ENCODE data around the gene SCNN1A.

Gene SCNN1A

DNA sequence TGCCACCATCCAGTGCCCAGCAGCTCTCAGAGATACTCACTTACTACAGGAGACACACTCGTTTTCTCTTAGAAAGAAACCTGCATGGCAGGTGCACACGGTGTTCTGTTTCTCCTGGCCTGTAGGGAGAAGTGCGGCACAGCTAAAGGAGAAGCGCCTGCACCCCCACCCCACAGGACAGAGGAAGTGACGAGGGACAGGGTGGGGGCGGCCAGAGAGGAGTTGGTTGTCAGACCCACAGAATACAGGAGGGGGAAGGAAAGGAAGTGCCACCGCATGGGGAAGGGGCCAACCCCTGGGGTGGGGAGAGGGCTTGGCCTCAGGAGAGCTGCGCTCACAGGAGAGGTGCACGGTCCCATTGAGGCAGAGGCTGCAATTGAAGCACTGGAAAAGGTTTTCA, 42.3 kb downstream of the SCNN1A start:
- H3K27me3 Mint-ChIP-seq = no peaks in the 10 kb centered on the region
- peaks cover 31% of the 10 kb centered on the region for H3K4me1 Mint-ChIP-seq (ENCODE audit: low read depth)
- peak overlapping the region; percentile 11 for H3K4me3 Mint-ChIP-seq
- H3K9me3 Mint-ChIP-seq = no peaks in the 10 kb centered on the region
- no peaks in the 10 kb centered on the region for H3K36me3 Mint-ChIP-seq (ENCODE audit: low read depth)
- intact Hi-C loops (cut with micrococcal nuclease) = no loop called here
- no peak overlapping the region for H3K27ac Mint-ChIP-seq

DNA sequence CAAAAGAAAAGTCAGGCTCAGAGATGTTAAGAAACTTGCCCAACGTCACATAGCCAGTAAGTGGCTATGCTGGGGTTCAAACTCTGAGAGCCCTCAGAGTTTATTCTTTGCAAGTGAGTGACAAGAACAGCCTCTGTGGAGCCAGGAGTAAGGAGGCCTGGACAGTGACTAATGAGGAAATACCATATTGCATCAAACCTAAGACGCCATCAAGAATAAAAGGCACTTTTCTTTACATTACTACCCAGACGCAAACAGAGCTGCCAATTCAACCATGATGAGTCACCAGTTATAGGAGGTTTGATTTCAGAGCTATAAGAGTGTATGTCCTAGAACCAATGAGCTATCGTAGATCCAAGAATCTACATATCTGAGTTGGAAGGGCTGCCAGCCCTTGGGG, 42.9 kb downstream of the SCNN1A start:
- intact Hi-C loops (cut with micrococcal nuclease) = no loop called here
- H3K36me3 Mint-ChIP-seq (ENCODE audit: low read depth) = no peaks in the 10 kb centered on the region
- no peak overlapping the region for H3K4me3 Mint-ChIP-seq
- no peaks in the 10 kb centered on the region for H3K9me3 Mint-ChIP-seq
- peaks cover 37% of the 10 kb centered on the region for H3K4me1 Mint-ChIP-seq (ENCODE audit: low read depth)
- H3K27ac Mint-ChIP-seq = no peak overlapping the region
- H3K27me3 Mint-ChIP-seq = no peaks in the 10 kb centered on the region

DNA sequence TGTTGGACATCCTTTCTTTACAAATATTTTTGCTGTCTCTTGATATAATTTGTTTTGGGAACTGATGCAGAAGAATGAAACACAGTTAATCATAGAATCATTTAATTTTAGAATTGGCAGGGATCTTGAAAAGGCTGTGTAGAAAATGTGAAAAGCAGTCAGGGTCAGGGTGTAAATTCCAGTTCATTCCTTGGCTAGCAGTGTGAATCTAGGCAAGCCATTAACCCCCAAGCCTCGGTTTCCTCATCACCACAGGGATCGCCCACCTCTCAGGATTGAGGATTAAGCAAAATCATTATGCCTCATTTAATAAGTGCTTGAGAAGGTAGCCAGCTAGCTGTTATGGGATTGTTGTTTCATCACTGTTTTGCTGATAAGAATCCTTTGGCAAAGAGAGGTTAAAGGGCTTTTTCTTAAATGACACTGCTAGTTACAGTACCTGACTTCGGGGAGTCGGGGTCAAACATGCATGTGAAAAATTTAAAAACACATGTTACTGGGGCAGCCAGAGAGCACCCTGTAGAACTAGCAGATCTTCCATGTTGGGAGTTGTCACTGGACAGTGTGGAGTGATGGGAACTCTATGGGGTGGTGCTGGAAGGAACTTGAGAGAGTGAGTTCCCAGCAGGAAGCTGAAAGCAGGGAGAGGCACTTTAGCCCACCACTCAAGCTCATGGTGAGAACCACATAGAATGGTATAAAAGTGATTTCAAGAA, 44.2 kb downstream of the SCNN1A start:
- intact Hi-C loops (cut with micrococcal nuclease) = no loop called here

DNA sequence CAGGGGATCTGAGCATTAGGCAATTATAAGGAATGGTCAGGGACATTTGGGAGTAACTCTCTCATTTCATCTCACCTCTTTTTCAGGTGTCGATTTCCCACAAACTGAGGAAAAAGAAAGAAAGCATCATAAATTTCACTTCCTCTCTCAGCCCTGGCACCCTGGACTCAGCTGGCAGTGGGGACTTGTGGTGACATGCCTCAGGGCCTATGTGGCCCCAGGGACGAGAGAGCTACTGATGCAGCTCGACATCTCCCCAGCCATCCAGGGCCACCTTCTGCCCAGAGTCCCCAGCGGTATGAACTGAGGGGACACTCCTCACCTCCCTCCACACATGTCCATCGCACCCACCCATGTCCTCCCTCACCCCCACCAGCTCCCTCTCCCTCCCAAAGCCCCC, 45.2 kb downstream of the SCNN1A start:
- peaks cover 6% of the 10 kb centered on the region for H3K36me3 Mint-ChIP-seq (ENCODE audit: low read depth)
- no peaks in the 10 kb centered on the region for H3K9me3 Mint-ChIP-seq
- H3K27me3 Mint-ChIP-seq = no peaks in the 10 kb centered on the region
- H3K4me3 Mint-ChIP-seq = no peak overlapping the region
- H3K4me1 Mint-ChIP-seq (ENCODE audit: low read depth) = peaks cover 58% of the 10 kb centered on the region
- intact Hi-C loops (cut with micrococcal nuclease) = no loop called here
- no peak overlapping the region for H3K27ac Mint-ChIP-seq

More for the DNA sequence above, 44.2 kb downstream of the SCNN1A start:
- Mint-ChIP-seq H3K27me3 (no peaks in the 10 kb centered on the region), H3K36me3 (ENCODE audit: low read depth) (no peaks in the 10 kb centered on the region), H3K4me3 (no peak overlapping the region), H3K4me1 (ENCODE audit: low read depth) (peaks cover 50% of the 10 kb centered on the region), H3K27ac (no peak overlapping the region), H3K9me3 (no peaks in the 10 kb centered on the region)

DNA sequence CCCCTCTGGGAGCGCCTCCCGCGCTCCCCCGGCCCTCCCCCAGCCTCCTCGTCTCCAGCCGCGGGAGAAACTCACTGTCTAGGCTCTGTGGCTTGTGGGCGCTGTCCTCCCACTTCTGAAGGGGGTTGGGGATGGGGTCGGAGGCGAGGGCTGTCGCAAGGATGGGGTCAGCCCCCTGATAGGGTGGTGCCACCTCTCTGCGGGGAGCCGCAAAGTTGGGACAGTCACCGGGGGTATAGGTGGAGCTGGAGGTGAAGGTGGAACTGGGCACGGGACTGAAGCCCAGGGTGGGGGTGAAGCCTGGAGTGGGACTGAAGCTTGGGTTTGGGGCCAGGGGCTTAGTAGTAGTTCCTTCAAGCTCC, 45.7 kb downstream of the SCNN1A start:
- Mint-ChIP-seq H3K4me1 (ENCODE audit: low read depth) (peaks cover 63% of the 10 kb centered on the region), H3K4me3 (no peak overlapping the region), H3K27me3 (no peaks in the 10 kb centered on the region), H3K9me3 (no peaks in the 10 kb centered on the region), H3K36me3 (ENCODE audit: low read depth) (peaks cover 12% of the 10 kb centered on the region), H3K27ac (no peak overlapping the region)
- intact Hi-C loops (cut with micrococcal nuclease) = loop anchor here (5.0 kb wide), 1 partner anchor 33 kb away; no protein-coding TSS in a partner anchor

DNA sequence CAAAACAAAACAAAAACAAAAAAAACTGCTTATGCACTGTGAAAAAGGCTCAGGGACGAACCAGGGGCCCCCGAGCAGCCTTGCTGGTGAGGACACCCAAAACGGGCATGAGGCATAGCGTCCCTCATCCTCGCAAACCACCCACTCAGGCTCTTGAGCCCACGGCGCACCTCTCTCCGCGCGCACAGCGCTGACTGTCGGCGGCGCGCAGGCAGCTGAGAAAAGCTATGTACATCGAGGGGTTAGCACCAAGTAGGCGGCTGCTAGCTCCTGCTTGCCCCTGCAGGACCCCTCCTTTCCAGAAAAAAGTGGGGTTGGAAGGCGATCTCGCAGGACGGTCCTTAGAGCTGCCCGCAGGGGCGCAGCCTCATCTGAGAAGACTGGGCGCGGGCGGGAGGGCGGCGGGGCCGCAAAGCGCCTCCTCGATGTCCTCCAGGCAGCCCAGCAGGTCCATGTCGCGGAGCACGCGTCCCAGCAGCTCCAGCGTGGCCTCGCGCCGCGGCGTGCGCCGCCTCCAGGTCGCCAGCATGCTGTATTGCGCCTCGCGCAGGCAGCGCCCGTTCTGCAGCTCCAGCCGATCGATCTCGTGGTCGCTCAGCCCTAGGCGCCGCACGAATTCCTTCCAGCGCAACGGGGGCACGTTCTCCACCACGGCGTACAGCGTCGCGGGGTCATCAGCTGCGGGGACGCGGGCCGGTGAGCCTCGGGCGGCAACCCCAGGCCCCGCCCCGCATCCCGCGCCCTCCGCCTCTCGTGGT, 46.2 kb downstream of the SCNN1A start:
- peaks cover 17% of the 10 kb centered on the region for H3K36me3 Mint-ChIP-seq (ENCODE audit: low read depth)
- H3K4me3 Mint-ChIP-seq = no peak overlapping the region
- peaks cover 68% of the 10 kb centered on the region for H3K4me1 Mint-ChIP-seq (ENCODE audit: low read depth)
- intact Hi-C loops (cut with micrococcal nuclease) = loop anchor here (5.0 kb wide), 1 partner anchor 33 kb away; no protein-coding TSS in a partner anchor
- H3K9me3 Mint-ChIP-seq = no peaks in the 10 kb centered on the region
- H3K27ac Mint-ChIP-seq = no peak overlapping the region
- no peaks in the 10 kb centered on the region for H3K27me3 Mint-ChIP-seq

DNA sequence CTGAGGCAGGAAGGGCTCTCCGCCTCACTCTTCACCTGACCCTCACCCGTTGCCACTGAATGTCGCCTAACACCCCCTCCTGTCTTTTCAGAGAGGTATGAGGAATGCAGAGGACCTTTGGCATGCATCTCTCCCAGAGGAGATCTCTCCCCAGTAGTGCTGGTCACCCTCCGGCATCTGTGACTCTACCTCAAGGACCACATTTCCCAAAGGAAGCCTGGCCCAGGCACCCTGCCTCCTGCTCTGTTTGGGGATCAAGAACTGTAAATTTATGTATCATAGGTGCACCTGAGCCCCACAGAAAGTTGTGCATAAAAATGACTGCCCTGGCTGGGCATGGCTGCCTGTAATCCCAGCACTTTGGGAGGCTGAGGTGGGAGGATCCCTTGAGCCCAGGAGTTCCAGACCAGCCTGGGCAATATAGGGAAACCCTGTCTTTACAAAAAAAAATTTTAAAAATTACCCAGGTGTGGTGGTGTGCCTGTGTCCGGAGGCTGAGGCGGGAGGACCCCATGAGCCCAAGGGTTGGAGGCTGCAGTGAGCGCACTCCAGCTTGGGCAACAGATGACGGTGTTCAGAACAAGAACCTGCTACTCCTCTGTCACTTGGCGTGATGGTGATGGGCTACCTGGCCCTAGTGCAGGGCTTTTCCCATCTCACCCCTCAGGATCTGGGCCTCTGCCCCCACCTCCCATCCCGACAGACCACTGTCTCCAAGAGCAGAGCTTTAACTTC, 47.2 kb downstream of the SCNN1A start:
- no peak overlapping the region for H3K27ac Mint-ChIP-seq
- peaks cover 18% of the 10 kb centered on the region for H3K36me3 Mint-ChIP-seq (ENCODE audit: low read depth)
- no peaks in the 10 kb centered on the region for H3K27me3 Mint-ChIP-seq
- no peak overlapping the region for H3K4me3 Mint-ChIP-seq
- no peaks in the 10 kb centered on the region for H3K9me3 Mint-ChIP-seq
- intact Hi-C loops (cut with micrococcal nuclease) = loop anchor here (5.0 kb wide), 1 partner anchor 34 kb away; no protein-coding TSS in a partner anchor
- peaks cover 77% of the 10 kb centered on the region for H3K4me1 Mint-ChIP-seq (ENCODE audit: low read depth)

DNA sequence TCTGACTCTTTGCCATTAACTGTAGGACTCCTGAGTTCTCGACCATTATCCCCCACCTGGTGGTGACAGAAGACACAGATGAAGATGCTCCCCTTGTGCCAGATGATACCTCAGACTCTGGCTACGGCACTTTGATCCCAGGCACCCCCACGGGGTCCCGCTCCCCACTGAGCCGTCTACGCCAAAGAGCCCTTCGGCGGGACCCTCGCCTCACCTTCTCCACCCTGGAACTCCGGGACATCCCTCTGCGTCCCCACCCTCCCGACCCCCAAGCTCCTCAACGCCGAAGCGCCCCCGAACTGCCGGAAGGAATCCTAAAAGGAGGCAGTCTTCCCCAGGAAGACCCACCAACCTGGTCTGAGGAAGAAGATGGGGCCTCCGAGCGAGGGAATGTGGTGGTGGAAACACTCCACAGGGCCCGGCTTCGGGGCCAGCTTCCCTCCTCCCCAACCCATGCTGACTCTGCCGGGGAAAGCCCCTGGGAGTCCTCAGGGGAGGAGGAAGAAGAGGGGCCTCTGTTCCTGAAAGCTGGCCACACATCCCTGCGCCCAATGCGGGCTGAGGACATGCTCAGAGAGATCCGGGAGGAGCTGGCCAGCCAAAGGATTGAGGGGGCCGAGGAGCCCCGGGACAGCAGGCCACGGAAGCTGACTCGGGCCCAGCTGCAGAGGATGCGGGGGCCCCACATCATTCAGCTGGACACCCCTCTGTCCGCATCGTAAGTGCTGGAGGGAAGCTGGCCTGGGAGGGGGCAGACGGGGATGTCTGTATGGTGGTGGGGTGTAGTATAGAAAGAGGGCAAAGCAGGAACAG, 47.9 kb downstream of the SCNN1A start:
- H3K27me3 Mint-ChIP-seq = no peaks in the 10 kb centered on the region
- no peaks in the 10 kb centered on the region for H3K9me3 Mint-ChIP-seq
- H3K27ac Mint-ChIP-seq = no peak overlapping the region
- H3K4me3 Mint-ChIP-seq = no peak overlapping the region
- intact Hi-C loops (cut with micrococcal nuclease) = loop anchor here (5.0 kb wide), 1 partner anchor 35 kb away; no protein-coding TSS in a partner anchor
- peaks cover 83% of the 10 kb centered on the region for H3K4me1 Mint-ChIP-seq (ENCODE audit: low read depth)
- peaks cover 18% of the 10 kb centered on the region for H3K36me3 Mint-ChIP-seq (ENCODE audit: low read depth)

DNA sequence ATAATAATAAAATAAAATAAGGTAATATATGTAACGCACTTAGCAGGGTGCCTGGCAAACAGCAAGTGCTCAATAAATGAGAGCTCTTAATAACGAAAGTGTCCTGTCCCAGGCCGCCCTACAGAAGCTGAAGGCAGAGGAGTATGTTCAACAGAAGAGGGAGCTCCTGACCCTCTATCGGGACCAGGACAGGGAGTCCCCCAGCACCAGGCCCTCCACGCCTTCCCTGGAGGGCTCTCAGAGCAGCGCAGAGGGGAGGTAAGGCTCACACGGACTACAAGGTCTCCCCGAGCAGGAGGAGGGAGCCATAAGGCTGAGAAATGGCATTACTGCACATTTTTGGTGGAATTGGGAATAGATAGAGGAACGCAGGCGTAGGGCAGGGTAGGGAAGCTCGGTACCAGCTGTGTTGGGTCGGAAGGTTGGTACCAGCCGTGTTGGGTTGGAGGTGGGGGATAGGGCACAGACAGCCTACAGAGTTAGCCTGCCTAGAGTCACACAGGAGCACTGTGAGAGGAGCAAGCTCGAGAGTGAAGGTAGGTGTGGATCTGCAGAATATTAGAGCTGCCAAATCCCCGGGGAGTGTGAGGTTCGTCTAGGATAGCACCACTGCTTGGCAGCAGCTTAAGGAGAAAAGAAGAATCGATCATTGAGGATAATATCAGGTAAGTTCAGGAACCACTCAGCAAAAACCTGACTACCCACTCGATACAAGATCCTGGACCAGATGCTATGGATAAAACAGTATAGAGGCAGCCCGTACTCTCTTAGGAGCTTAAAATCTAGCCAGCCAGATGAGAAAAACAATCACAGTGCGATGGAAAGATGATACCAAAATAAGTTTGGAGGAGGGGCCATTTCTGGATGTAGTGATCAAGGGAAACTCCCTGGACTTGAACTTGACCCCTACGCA, 48.8 kb downstream of the SCNN1A start:
- peaks cover 18% of the 10 kb centered on the region for H3K36me3 Mint-ChIP-seq (ENCODE audit: low read depth)
- H3K27me3 Mint-ChIP-seq = no peaks in the 10 kb centered on the region
- intact Hi-C loops (cut with micrococcal nuclease) = loop anchor here (5.0 kb wide), 1 partner anchor 36 kb away; no protein-coding TSS in a partner anchor
- H3K9me3 Mint-ChIP-seq = no peaks in the 10 kb centered on the region
- peak overlapping the region; percentile 28 for H3K27ac Mint-ChIP-seq
- H3K4me3 Mint-ChIP-seq = no peak overlapping the region
- H3K4me1 Mint-ChIP-seq (ENCODE audit: low read depth) = peaks cover 82% of the 10 kb centered on the region

DNA sequence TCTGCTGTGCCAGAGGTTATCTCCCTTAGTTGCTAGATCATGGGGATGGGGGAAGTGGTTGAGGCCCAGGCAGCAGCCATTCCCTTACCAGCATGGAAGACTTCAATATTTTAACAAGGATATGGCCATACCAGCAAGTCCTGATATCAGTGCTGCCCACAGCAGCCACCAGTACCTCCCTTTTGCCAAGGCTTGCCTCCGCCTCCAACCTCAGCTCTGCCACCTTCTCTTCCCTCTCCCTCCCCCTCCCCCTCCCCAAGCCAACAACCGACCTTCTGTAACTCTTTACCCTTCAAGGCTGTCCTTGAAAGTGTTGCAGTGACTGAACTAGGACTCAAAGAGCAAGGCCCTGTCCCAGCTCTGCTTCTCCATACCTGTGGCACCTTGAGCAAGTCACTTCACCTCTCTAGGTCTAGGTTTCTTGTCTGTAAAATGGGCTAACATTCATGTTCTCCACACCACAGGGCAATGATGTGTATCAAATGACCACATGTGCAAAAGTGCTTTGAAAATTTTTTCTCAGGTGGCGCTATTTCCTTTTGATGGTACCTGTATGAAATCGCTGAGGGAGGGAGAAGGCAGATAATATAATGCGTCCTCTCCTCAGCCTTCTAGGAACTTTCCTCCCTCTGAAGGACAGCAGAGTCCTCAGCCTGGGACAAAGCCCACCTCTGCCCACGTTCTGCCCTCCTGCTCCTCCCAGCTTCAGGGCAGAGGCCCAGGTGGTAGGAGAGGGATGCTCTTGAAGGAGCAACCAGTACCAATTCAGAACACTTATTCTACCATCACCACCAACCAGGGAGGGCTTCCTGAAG, 50.2 kb downstream of the SCNN1A start:
- Mint-ChIP-seq H3K4me1 (ENCODE audit: low read depth) (peaks cover 68% of the 10 kb centered on the region), H3K9me3 (no peaks in the 10 kb centered on the region), H3K36me3 (ENCODE audit: low read depth) (peaks cover 18% of the 10 kb centered on the region), H3K27me3 (peaks cover 4% of the 10 kb centered on the region), H3K4me3 (no peak overlapping the region), H3K27ac (peak overlapping the region; percentile 91)
- intact Hi-C loops (cut with micrococcal nuclease) = loop anchor here (5.0 kb wide), 2 partner anchors 37 to 207 kb away; partner anchors contain the start of gene GAPDH

DNA sequence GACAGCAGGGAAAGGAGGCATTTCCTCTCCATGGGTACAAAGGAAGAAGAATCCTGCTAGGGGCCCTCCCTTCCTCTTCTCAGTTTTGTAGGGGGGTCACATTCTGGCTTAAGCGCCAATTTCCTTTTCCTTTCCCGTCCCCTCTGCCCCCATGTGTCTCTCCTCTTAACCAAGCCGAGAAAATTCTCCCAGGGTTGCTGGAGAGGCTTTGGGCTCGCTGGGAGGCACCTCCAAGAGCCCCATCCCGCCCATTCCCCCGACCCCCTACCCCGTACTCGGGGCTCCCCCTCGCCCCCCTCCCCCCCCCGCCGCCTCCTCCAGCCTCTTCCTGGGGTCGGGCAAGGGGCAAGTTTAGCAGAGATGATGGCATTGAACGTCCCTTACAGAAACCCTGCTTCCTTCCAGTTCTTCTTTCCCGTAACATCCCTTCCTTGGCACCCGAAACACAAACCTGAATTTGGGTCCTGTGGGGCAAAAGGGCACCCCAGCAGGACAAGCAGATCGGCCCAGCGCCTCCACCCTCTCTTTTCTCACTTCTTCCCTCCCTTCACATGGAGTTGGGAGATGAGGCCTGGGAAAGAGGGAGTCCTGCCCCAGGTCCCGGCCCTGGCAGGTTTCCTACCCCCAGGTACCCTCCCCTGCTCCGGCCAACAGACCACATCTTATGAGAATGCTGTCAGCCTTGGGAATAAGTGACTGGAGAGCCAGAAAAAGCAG, 51.2 kb downstream of the SCNN1A start:
- peaks cover 18% of the 10 kb centered on the region for H3K36me3 Mint-ChIP-seq (ENCODE audit: low read depth)

More for the DNA sequence above, 51.2 kb downstream of the SCNN1A start:
- H3K27ac Mint-ChIP-seq = peak overlapping the region; percentile 91
- intact Hi-C loops (cut with micrococcal nuclease) = loop anchor here (5.0 kb wide), 1 partner anchor 208 kb away; the partner anchor contains the start of gene GAPDH
- peak overlapping the region; percentile 56 for H3K4me3 Mint-ChIP-seq
- peaks cover 13% of the 10 kb centered on the region for H3K27me3 Mint-ChIP-seq
- H3K9me3 Mint-ChIP-seq = no peaks in the 10 kb centered on the region
- peaks cover 63% of the 10 kb centered on the region for H3K4me1 Mint-ChIP-seq (ENCODE audit: low read depth)
